GM18909 (cell line): ENCODE data around the gene BHLHA15.

ENCODE experiments used
- ATAC-seq: cut with Tn5 transposase; IDR thresholded peaks from one replicate; pipeline ENCODE4 v1.9.1; 2021; ENCODE audit warnings: mild to moderate bottlenecking; ENCODE audit not compliant: unreplicated experiment, poor library complexity

The BHLHA15 gene

GRCh38 chr7:98211221-98211675 is at the start of gene BHLHA15:
Gene BHLHA15, plus strand, starts transcription at chr7:98211439. Its CDS starts 871 bp downstream, at chr7:98212310.
- no peak for ATAC-seq

GRCh38 chr7:98162758-98163157 is 48.5 kb upstream of the BHLHA15 start:
- ATAC-seq: no peak

GRCh38 chr7:98163269-98163668 is 48.0 kb upstream of the BHLHA15 start:
- ATAC-seq: no peak

- ATAC-seq: no peak
Measured at GRCh38 chr7:98163704-98164494, 47.3 kb upstream of the BHLHA15 start.

GRCh38 chr7:98165827-98166667 is 45.2 kb upstream of the BHLHA15 start:
- ATAC-seq: no peak

- no peak for ATAC-seq
Measured at GRCh38 chr7:98166668-98166970, 44.6 kb upstream of the BHLHA15 start.

GRCh38 chr7:98167653-98168052 is 43.6 kb upstream of the BHLHA15 start:
- ATAC-seq: no peak

GRCh38 chr7:98168181-98168903 is 42.9 kb upstream of the BHLHA15 start:
- peak; percentile 72 for ATAC-seq

GRCh38 chr7:98168904-98169621 is 42.2 kb upstream of the BHLHA15 start:
- ATAC-seq: no peak

GRCh38 chr7:98170966-98171365 is 40.3 kb upstream of the BHLHA15 start:
- no peak for ATAC-seq

- ATAC-seq: no peak
Measured at GRCh38 chr7:98171449-98171848, 39.8 kb upstream of the BHLHA15 start.

GRCh38 chr7:98174334-98175259 is 36.6 kb upstream of the BHLHA15 start:
- no peak for ATAC-seq

- no peak for ATAC-seq
Measured at GRCh38 chr7:98175260-98175940, 35.8 kb upstream of the BHLHA15 start.

- no peak for ATAC-seq
Measured at GRCh38 chr7:98177553-98177952, 33.7 kb upstream of the BHLHA15 start.

GRCh38 chr7:98178321-98178720 is 32.9 kb upstream of the BHLHA15 start:
- ATAC-seq: no peak

- no peak for ATAC-seq
Measured at GRCh38 chr7:98178762-98179490, 32.3 kb upstream of the BHLHA15 start.

GRCh38 chr7:98180751-98181150 is 30.5 kb upstream of the BHLHA15 start:
- ATAC-seq: no peak

GRCh38 chr7:98185101-98185500 is 26.1 kb upstream of the BHLHA15 start:
- no peak for ATAC-seq
